GM21515 (cell line): ENCODE results near the gene ZNF316.

Source experiments
- ATAC-seq: cut with Tn5 transposase; IDR thresholded peaks from one replicate; pipeline ENCODE4 v1.9.1; 2021; ENCODE audit not compliant: unreplicated experiment

Gene ZNF316

DNA sequence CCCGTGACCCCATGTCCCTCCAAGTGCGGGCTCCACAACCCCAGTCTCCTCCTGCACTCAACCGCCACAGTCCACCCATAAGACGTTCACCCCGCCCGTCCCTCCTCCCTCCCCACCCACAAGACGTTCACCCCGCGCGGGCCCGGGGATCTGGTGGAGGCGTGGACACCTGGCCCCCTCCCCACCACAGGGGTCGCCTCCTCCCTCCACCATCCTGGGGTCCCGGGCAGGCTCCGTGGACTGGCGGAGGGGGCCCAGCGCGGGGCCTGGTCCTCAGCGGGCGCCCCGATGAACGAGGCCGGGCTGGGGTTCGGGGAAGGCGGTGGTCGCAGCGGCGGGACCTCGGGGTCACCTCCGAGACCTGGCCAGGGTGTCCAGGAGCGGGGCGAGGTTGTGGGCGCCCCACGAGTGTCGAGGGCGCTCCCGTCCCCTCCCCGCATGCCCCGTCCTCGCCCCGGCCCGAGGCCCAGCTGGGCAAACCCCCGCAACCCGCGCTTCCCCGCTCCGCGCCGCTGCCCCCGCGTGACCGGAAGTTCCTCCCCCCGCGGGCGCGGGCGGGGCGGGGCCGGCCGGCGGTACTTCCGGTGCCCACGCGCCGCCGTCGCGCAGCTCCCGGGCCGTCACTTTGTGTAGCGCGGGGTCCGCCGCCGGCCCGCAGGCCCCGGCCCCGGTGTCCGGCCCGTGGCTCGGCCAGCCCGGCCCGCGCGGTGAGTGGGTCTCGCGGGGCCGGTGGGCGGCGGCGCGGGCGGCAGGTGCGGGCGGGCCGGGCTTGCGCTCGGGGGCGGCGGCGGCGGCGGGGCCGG lies at the start of gene ZNF316:
Gene ZNF316 (plus strand): TSS at position 578 of the 803 bp plus-strand sequence. CDS start 5,092 bp downstream, outside the sequence.
- peak; percentile 53 for ATAC-seq

- no peak for ATAC-seq
Measured at GRCh38 chr7:6588566-6588965, 48.6 kb upstream of the ZNF316 start.

- no peak for ATAC-seq
Measured at GRCh38 chr7:6589151-6589828, 47.8 kb upstream of the ZNF316 start.

DNA sequence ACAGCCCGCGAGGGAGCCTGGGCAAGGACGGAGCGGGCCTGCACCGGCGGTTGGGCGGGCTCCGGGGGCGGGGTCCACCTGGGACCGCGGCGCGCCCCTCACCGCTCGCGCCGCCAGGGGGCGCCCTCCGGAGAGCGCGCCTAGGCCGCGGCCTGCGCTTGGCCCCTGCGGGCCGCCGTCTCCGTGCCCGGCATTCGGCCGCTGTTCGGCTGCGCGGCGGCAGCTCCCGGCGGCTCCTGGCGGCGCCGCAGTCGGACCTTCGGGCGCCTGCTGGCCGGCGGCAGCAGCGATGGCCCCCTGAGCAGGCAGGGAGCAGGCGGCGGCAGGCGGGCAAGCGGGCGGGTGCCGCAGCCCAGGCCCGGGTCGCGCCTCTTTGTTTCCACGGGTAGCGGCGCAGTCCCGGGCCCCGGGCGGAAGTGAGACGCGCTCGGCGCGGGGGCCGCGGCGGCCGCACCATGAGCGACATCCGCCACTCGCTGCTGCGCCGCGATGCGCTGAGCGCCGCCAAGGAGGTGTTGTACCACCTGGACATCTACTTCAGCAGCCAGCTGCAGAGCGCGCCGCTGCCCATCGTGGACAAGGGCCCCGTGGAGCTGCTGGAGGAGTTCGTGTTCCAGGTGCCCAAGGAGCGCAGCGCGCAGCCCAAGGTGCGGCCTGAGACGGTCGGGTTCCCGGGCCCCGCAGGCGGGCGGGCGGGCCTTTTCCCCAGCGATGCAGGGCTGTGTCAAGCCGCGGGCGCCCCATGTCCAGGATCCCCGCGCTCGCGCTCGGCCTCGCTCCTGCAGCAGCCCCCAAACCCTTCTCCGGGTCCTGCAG lies 47.1 kb upstream of the ZNF316 start, which contains the start of gene INTS15:
Gene INTS15 (plus strand): TSS at position 193 of the 816 bp plus-strand sequence. CDS start 263 bp downstream, at position 456.
- ATAC-seq: peak; percentile 86

GRCh38 chr7:6590645-6591110 lies 46.4 kb upstream of the ZNF316 start:
- no peak for ATAC-seq

- ATAC-seq: no peak
Measured at GRCh38 chr7:6600093-6600492, 37.0 kb upstream of the ZNF316 start.

- ATAC-seq: no peak
Measured at GRCh38 chr7:6604458-6604857, 32.7 kb upstream of the ZNF316 start.

- no peak for ATAC-seq
Measured at GRCh38 chr7:6606866-6607583, 30.1 kb upstream of the ZNF316 start.

- no peak for ATAC-seq
Measured at GRCh38 chr7:6607651-6608051, 29.5 kb upstream of the ZNF316 start.

- no peak for ATAC-seq
Measured at GRCh38 chr7:6608081-6608480, 29.0 kb upstream of the ZNF316 start.

- no peak for ATAC-seq
Measured at GRCh38 chr7:6608794-6609193, 28.3 kb upstream of the ZNF316 start.

- no peak for ATAC-seq
Measured at GRCh38 chr7:6612819-6613218, 24.3 kb upstream of the ZNF316 start.

- no peak for ATAC-seq
Measured at GRCh38 chr7:6613706-6614105, 23.4 kb upstream of the ZNF316 start.

GRCh38 chr7:6614953-6615722 lies 22.0 kb upstream of the ZNF316 start, which contains the start of gene ZNF853:
Gene ZNF853 (plus strand): TSS chr7:6615610. CDS start chr7:6616175, 565 bp downstream.
- ATAC-seq: no peak

DNA sequence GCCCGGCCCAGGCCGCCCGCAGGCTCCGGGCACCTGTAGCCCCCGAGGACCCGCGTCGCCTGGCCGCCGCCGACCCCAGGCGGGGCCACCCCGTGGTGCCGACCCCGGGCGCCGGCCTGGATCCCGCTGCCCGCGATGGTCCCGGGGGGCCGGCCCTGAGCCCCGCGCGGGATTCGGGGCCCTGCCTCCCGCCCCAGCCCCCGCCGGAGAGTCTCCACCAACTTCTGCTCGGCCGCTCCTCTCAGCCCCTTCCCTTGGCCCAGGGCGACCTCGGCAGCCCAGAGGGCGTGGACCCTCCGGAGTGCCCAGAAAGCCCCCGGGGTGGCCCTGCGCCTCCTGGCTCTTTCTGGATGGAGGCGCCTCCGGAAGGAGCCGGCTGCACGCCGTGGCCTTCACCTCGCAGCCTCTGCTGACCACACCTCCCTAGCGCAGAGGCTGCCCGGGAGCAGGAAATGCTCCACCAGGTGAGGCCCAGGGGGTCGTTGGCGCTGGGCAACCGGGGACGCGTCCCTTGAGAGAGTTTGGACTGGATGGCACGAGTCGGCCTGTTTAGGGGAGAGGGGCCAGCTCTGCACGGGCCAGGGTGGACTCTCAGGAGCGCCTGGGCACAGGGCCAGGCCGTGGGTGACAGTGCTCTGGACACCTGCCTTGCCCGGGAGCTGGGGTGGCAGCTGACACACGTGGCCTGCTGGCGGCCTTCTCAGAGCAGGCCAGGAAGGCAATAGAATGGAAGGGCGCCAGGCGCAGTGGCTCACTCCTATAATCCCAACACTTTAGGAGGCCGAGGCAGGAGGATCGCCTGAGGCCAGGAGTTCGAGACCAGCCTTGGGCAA lies 21.2 kb upstream of the ZNF316 start:
- no peak for ATAC-seq

- no peak for ATAC-seq
Measured at GRCh38 chr7:6616854-6617643, 20.1 kb upstream of the ZNF316 start.

DNA sequence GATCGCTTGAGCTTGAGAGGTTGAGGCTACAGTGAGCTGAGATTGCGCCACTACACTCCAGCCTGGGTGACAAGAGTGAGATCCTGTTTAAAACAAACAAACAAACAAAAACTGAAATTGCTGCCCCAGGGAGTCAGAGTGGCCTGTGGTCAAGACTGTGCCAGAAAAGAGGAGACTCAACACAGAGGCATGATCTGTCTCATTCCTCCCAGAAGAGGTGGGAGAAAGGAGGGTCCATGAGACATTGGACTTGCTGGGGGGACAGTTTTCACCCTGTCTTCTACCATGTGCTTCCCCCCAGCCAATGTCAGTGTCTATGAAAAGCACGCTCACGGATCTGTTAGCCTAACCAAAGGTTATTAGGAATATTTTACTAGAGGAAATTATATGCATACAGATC lies 18.5 kb upstream of the ZNF316 start:
- no peak for ATAC-seq

GRCh38 chr7:6619961-6620360 lies 17.2 kb upstream of the ZNF316 start:
- ATAC-seq: no peak
